Nephron (organoid): ENCODE results near the gene OBSL1.

Experiments
- H3K27ac Mint-ChIP-seq, 3 experiments: 2 replicates each; pipeline ENCODE4 v1.8.0; 2020; ENCODE audit warnings: mixed read lengths in 3 of 3, mild to moderate bottlenecking in 2 of 3, moderate library complexity in 1 of 3
- H3K27me3 Mint-ChIP-seq: 2 replicates; pipeline ENCODE4 v1.8.0; 2021; ENCODE audit warnings: low read depth, mild to moderate bottlenecking, moderate library complexity, mixed read lengths
- H3K36me3 Mint-ChIP-seq: 2 replicates; pipeline ENCODE4 v1.8.0; 2020; ENCODE audit warnings: low read depth, mixed read lengths
- H3K4me1 Mint-ChIP-seq: 2 replicates; pipeline ENCODE4 v1.8.0; 2020; ENCODE audit warnings: mixed read lengths
- H3K4me3 Mint-ChIP-seq, 3 experiments: 2 replicates each; pipeline ENCODE4 v1.8.0; 2020; ENCODE audit warnings: mild to moderate bottlenecking in 3 of 3, mixed read lengths in 3 of 3, moderate library complexity in 2 of 3
- H3K9me3 Mint-ChIP-seq: 2 replicates; pipeline ENCODE4 v1.8.0; 2020; ENCODE audit warnings: mixed read lengths
- CTCF ChIP-seq, 3 experiments: fragments of 200-600 bp; sonication (generic); IDR thresholded peaks; one replicate each; pipeline ENCODE4 v1.5.0; 2021; ENCODE audit warnings: antibody characterized with exemption in 3 of 3; ENCODE audit not compliant: unreplicated experiment in 3 of 3

OBSL1 gene

GRCh38 chr2:219508444-219508734 lies 63.0 kb downstream of the OBSL1 start:
- Mint-ChIP-seq H3K27me3 (peaks cover 47% of the 10 kb centered on the region), H3K4me3 (no peak overlapping the region), H3K36me3 (peaks cover 8% of the 10 kb centered on the region), H3K9me3 (no peaks in the 10 kb centered on the region), H3K4me1 (peaks cover 36% of the 10 kb centered on the region), H3K27ac (no peak overlapping the region)
- no peak for TF ChIP-seq CTCF (IDR thresholded peaks at IDR 0.05; ENCODE audit: unreplicated experiment in 3 of 3)

GRCh38 chr2:219507581-219508443 lies 63.5 kb downstream of the OBSL1 start:
- H3K4me1 Mint-ChIP-seq = peaks cover 31% of the 10 kb centered on the region
- H3K4me3 Mint-ChIP-seq = peak overlapping the region in 1 of 3 experiments; percentile 9
- no peak for TF ChIP-seq CTCF (IDR thresholded peaks at IDR 0.05; ENCODE audit: unreplicated experiment in 3 of 3)
- no peaks in the 10 kb centered on the region for H3K9me3 Mint-ChIP-seq
- H3K36me3 Mint-ChIP-seq = peaks cover 8% of the 10 kb centered on the region
- peak overlapping the region in 1 of 3 experiments; percentile 51 for H3K27ac Mint-ChIP-seq
- H3K27me3 Mint-ChIP-seq = peaks cover 41% of the 10 kb centered on the region

GRCh38 chr2:219506802-219507526 lies 64.4 kb downstream of the OBSL1 start:
- peak overlapping the region in 1 of 3 experiments; percentile 86 for H3K27ac Mint-ChIP-seq
- peaks cover 11% of the 10 kb centered on the region for H3K36me3 Mint-ChIP-seq
- no peaks in the 10 kb centered on the region for H3K9me3 Mint-ChIP-seq
- no peak for TF ChIP-seq CTCF (IDR thresholded peaks at IDR 0.05; ENCODE audit: unreplicated experiment in 3 of 3)
- no peak overlapping the region for H3K4me3 Mint-ChIP-seq
- H3K27me3 Mint-ChIP-seq = peaks cover 33% of the 10 kb centered on the region
- H3K4me1 Mint-ChIP-seq = peaks cover 33% of the 10 kb centered on the region

GRCh38 chr2:219506153-219506801 lies 65.1 kb downstream of the OBSL1 start:
- Mint-ChIP-seq H3K36me3 (peaks cover 11% of the 10 kb centered on the region), H3K4me3 (no peak overlapping the region), H3K27me3 (peaks cover 27% of the 10 kb centered on the region), H3K4me1 (peaks cover 38% of the 10 kb centered on the region), H3K9me3 (no peaks in the 10 kb centered on the region), H3K27ac (peak overlapping the region in 1 of 3 experiments; percentile 86)
- no peak for TF ChIP-seq CTCF (IDR thresholded peaks at IDR 0.05; ENCODE audit: unreplicated experiment in 3 of 3)

- Mint-ChIP-seq H3K27ac (no peak overlapping the region), H3K4me3 (no peak overlapping the region), H3K27me3 (peaks cover 20% of the 10 kb centered on the region), H3K9me3 (no peaks in the 10 kb centered on the region), H3K36me3 (peaks cover 11% of the 10 kb centered on the region), H3K4me1 (peaks cover 39% of the 10 kb centered on the region)
- TF ChIP-seq CTCF (IDR thresholded peaks at IDR 0.05; ENCODE audit: unreplicated experiment in 3 of 3) = no peak
Measured at GRCh38 chr2:219505585-219505984, 65.8 kb downstream of the OBSL1 start.
